GM19351 (cell line): ENCODE results near the gene PKD2L2.
"Not testable (repeated sequence)": the region's sequence is repeated elsewhere in the genome, so short reads cannot be mapped to it uniquely, and the experiment has no call there.

ENCODE experiments used
- ATAC-seq: cut with Tn5 transposase; IDR thresholded peaks from one replicate; pipeline ENCODE4 v1.9.1; 2021; ENCODE audit warnings: mild to moderate bottlenecking, moderate library complexity; ENCODE audit not compliant: unreplicated experiment

PKD2L2 gene

GRCh38 chr5:137888863-137889759, at the start of gene PKD2L2:
Gene PKD2L2, plus strand, starts transcription at chr5:137889457. Its CDS starts 35 bp downstream, at chr5:137889492.
- peak; percentile 97 for ATAC-seq

- no peak for ATAC-seq
Measured at GRCh38 chr5:137842296-137842695, 47.0 kb upstream of the PKD2L2 start.

- ATAC-seq, result no peak
Measured at GRCh38 chr5:137843676-137844299, 45.5 kb upstream of the PKD2L2 start.

- ATAC-seq, result no peak
Measured at GRCh38 chr5:137845472-137845871, 43.8 kb upstream of the PKD2L2 start.

- ATAC-seq, result no peak
Measured at GRCh38 chr5:137847687-137848086, 41.6 kb upstream of the PKD2L2 start.

GRCh38 chr5:137853165-137853564, 36.1 kb upstream of the PKD2L2 start:
- not testable (repeated sequence) for ATAC-seq

- ATAC-seq, result peak; percentile 48
Measured at GRCh38 chr5:137856201-137856600, 33.1 kb upstream of the PKD2L2 start.

- ATAC-seq, result no peak
Measured at GRCh38 chr5:137856916-137857862, 32.1 kb upstream of the PKD2L2 start.

- ATAC-seq, result peak; percentile 81
Measured at GRCh38 chr5:137858223-137858916, 30.9 kb upstream of the PKD2L2 start.

GRCh38 chr5:137858954-137859353, 30.3 kb upstream of the PKD2L2 start:
- ATAC-seq, result no peak

GRCh38 chr5:137862251-137862650, 27.0 kb upstream of the PKD2L2 start:
- ATAC-seq, result no peak

GRCh38 chr5:137863653-137864052, 25.6 kb upstream of the PKD2L2 start:
- not testable (repeated sequence) for ATAC-seq

- no peak for ATAC-seq
Measured at GRCh38 chr5:137866541-137867388, 22.5 kb upstream of the PKD2L2 start.

GRCh38 chr5:137867664-137868063, 21.6 kb upstream of the PKD2L2 start, which contains the start of gene MYOT:
Gene MYOT, plus strand, starts transcription at chr5:137867860. Its CDS starts 2,792 bp downstream, at chr5:137870652.
- no peak for ATAC-seq

- no peak for ATAC-seq
Measured at GRCh38 chr5:137870647-137871339, 18.5 kb upstream of the PKD2L2 start.

GRCh38 chr5:137871571-137871970, 17.7 kb upstream of the PKD2L2 start:
- ATAC-seq, result no peak

GRCh38 chr5:137872466-137872865, 16.8 kb upstream of the PKD2L2 start:
- no peak for ATAC-seq

GRCh38 chr5:137876101-137876500, 13.2 kb upstream of the PKD2L2 start:
- no peak for ATAC-seq

GRCh38 chr5:137880313-137880712, 8.9 kb upstream of the PKD2L2 start:
- ATAC-seq, result no peak
